ENCODE data around the gene ATXN3L.

ATXN3L gene

GRCh38 chrX:13271511-13271910 is 48.3 kb downstream of the ATXN3L start:
- TF ChIP-seq, protein P1, sequence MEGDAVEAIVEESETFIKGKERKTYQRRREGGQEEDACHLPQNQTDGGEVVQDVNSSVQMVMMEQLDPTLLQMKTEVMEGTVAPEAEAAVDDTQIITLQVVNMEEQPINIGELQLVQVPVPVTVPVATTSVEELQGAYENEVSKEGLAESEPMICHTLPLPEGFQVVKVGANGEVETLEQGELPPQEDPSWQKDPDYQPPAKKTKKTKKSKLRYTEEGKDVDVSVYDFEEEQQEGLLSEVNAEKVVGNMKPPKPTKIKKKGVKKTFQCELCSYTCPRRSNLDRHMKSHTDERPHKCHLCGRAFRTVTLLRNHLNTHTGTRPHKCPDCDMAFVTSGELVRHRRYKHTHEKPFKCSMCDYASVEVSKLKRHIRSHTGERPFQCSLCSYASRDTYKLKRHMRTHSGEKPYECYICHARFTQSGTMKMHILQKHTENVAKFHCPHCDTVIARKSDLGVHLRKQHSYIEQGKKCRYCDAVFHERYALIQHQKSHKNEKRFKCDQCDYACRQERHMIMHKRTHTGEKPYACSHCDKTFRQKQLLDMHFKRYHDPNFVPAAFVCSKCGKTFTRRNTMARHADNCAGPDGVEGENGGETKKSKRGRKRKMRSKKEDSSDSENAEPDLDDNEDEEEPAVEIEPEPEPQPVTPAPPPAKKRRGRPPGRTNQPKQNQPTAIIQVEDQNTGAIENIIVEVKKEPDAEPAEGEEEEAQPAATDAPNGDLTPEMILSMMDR (conservative IDR thresholded peaks at IDR 0.05; ENCODE audit: low read depth, low read length): no peak
- H3K4me3 ChIP-seq (ENCODE audit: low read length): no peak overlapping the region
- DNase-seq (ENCODE audit: low read depth): no peak

GRCh38 chrX:13270360-13270759 is 49.5 kb downstream of the ATXN3L start:
- DNase-seq (ENCODE audit: low read depth): no peak
- no peak overlapping the region for H3K4me3 ChIP-seq (ENCODE audit: low read length)
- TF ChIP-seq, protein P1 (conservative IDR thresholded peaks at IDR 0.05; ENCODE audit: low read depth, low read length): no peak

DNA sequence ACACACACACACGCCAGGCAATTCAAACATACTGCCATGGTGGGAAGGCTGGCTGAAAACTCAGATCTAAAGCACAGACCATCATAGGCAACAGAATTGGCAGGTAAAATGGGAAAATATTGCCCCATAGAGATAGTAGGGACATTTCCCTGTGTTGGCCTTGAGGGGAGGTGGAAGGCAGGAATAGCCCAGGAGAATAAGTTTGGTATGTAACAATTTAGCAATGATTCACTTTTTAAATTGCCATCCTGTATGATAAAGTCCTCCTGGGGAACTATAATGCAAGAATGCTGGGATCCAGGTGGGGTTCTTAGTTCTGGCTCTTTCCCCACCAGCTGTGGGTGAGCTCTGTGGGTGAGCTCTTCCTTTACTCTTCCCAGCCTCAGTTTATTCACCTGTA is 51.0 kb downstream of the ATXN3L start:
- no peak overlapping the region for H3K4me3 ChIP-seq (ENCODE audit: low read length)
- DNase-seq (ENCODE audit: low read depth): no peak
- TF ChIP-seq, protein P1 (conservative IDR thresholded peaks at IDR 0.05; ENCODE audit: low read depth, low read length): no peak

Data from retinal pigment epithelial cell (primary cell).